HCT116 (cell line): ENCODE measurements around the gene MSLN. TPM values are rescaled to one million over a fixed set of nuclear protein-coding genes. Genes with fewer than 3 reads are reported as not detected.
A peak's percentile ranks its signal among the peaks of the same experiment; 100 is the strongest.

Experiments used
- ATAC-seq: fragments of 200-7000 bp; cut with Tn5 transposase; 2 replicates; pipeline ENCODE4 v1.9.1; 2020; ENCODE audit warnings: mild to moderate bottlenecking, moderate library complexity
- BruUV-seq: library from RNA; stranded (reverse); fragments of 400-500 nt; replicated peaks from 2 replicates; lab custom pipeline; 2021; lab: Mats Ljungman, UMichigan
- CTCF ChIA-PET: fragments of 300-600 bp; sonication (Branson Sonifier 250); formaldehyde crosslinking; loops from one replicate; lab custom pipeline; 2021; ENCODE audit warnings: antibody characterized with exemption; lab: Charles Lee
- POLR2A ChIA-PET: fragments of 300-600, 350-600 bp; sonication (Branson Sonifier 250); formaldehyde crosslinking; loops from one replicate; lab custom pipeline; 2021; ENCODE audit warnings: antibody characterized with exemption; lab: Charles Lee
- RAD21 ChIA-PET, 2 experiments: fragments of 300-600 bp; sonication (Branson Sonifier 250); formaldehyde crosslinking; loops; one replicate each; lab custom pipeline; 2023; ENCODE audit warnings: low total read pairs in 2 of 2; ENCODE audit not compliant: uncharacterized antibody in 2 of 2, unreplicated experiment in 2 of 2, low non-redundant PET in 1 of 2; lab: Charles Lee
- DNase-seq: peaks from one replicate; pipeline ENCODE4 v3.0.0-alpha.2; 2010; ENCODE audit warnings: low read depth, low spot score
- H2AFZ ChIP-seq: fragments of 200-600 bp; shearing (Covaris generic), sonication (generic); 2 replicates; pipeline ENCODE4 v1.6.1; 2017; ENCODE audit warnings: low read depth, mixed run types, mixed read lengths, antibody characterized with exemption, low read length; ENCODE audit not compliant: poor library complexity, severe bottlenecking
- H3K27ac ChIP-seq: 2 replicates; pipeline ENCODE4 v1.5.1; 2012; ENCODE audit warnings: low read depth, low read length
- H3K27me3 ChIP-seq: fragments of 200-600 bp; sonication (generic); 2 replicates; pipeline ENCODE4 v1.6.1; 2016; ENCODE audit warnings: mixed run types, low read length, mixed read lengths; ENCODE audit not compliant: insufficient read depth
- H3K36me3 ChIP-seq, 2 experiments: fragments of 200-500 bp in 1 of 2; fragments of 200-600 bp in 1 of 2; sonication (Bioruptor generic) in 1 of 2; sonication (generic) in 1 of 2; 2 replicates each; pipeline versions ENCODE4 v1.5.1 to v1.6.1; 2014 to 2016; ENCODE audit warnings: low read length in 2 of 2, inconsistent platforms in 1 of 2, mixed read lengths in 1 of 2, mixed run types in 1 of 2; ENCODE audit not compliant: insufficient read depth in 2 of 2, control insufficient read depth in 1 of 2
- H3K4me1 ChIP-seq, 2 experiments: fragments of 200-600 bp in 1 of 2; sonication (generic) in 1 of 2; 2 replicates each; pipeline versions ENCODE4 v1.5.1 to v1.6.1; 2012 to 2017; ENCODE audit warnings: low read length in 2 of 2, inconsistent platforms in 1 of 2, mild to moderate bottlenecking in 1 of 2, mixed read lengths in 1 of 2, mixed run types in 1 of 2, moderate library complexity in 1 of 2; ENCODE audit not compliant: insufficient read depth in 2 of 2, control insufficient read depth in 1 of 2
- H3K4me2 ChIP-seq: fragments of 200-600 bp; sonication (generic); 2 replicates; pipeline ENCODE4 v1.6.1; 2017; ENCODE audit warnings: mixed run types, low read length, mixed read lengths
- H3K4me3 ChIP-seq, 2 experiments: fragments of 200-600 bp in 1 of 2; sonication (generic) in 1 of 2; replicated peaks in 1 of 2; 2 replicates each; pipeline ENCODE4 v1.5.1; 2011 to 2016; ENCODE audit warnings: low read length in 2 of 2, control low read depth in 1 of 2, low read depth in 1 of 2, mild to moderate bottlenecking in 1 of 2, mixed read lengths in 1 of 2, mixed run types in 1 of 2
- H3K79me2 ChIP-seq: fragments of 200-600 bp; sonication (generic); 2 replicates; pipeline ENCODE4 v1.6.1; 2017; ENCODE audit warnings: mild to moderate bottlenecking, mixed run types, low read length, moderate library complexity, mixed read lengths; ENCODE audit not compliant: insufficient read depth
- H3K9ac ChIP-seq: fragments of 200-600 bp; sonication (generic); 2 replicates; pipeline ENCODE4 v1.6.1; 2016; ENCODE audit warnings: low read length, mixed read lengths
- H3K9me2 ChIP-seq: fragments of 200-600 bp; sonication (generic), shearing (Covaris generic); 2 replicates; pipeline ENCODE4 v1.6.1; 2017; ENCODE audit warnings: mixed run types, mild to moderate bottlenecking, moderate library complexity; ENCODE audit not compliant: insufficient read depth
- H3K9me3 ChIP-seq, 2 experiments: fragments of 200-500 bp in 1 of 2; fragments of 200-600 bp in 1 of 2; sonication (Bioruptor generic) in 1 of 2; sonication (generic) in 1 of 2; 2 replicates each; pipeline ENCODE4 v1.6.1; 2014 to 2017; ENCODE audit warnings: low read length in 2 of 2, mixed read lengths in 2 of 2, inconsistent platforms in 1 of 2, low read depth in 1 of 2, mild to moderate bottlenecking in 1 of 2, mixed run types in 1 of 2, moderate library complexity in 1 of 2; ENCODE audit not compliant: control insufficient read depth in 1 of 2, insufficient read depth in 1 of 2
- H4K20me1 ChIP-seq: fragments of 200-600 bp; sonication (generic), shearing (Covaris generic); 2 replicates; pipeline ENCODE4 v1.6.1; 2017; ENCODE audit warnings: mixed run types, mild to moderate bottlenecking, moderate library complexity; ENCODE audit not compliant: insufficient read depth
- CBX3 ChIP-seq: IDR thresholded peaks from 2 replicates; pipeline ENCODE4 v1.6.1; 2012; ENCODE audit warnings: low read depth
- CEBPB ChIP-seq: IDR thresholded peaks from 2 replicates; pipeline ENCODE4 v1.6.1; 2012; ENCODE audit warnings: low read depth
- CTCF ChIP-seq, 3 experiments: fragments of 200-600 bp in 1 of 3; sonication (generic) in 1 of 3; IDR thresholded peaks in 2 of 3; conservative IDR thresholded peaks in 1 of 3; 2 replicates each; pipeline ENCODE4 v1.5.1; 2012 to 2017; ENCODE audit warnings: low read depth in 2 of 3, low read length in 2 of 3, antibody characterized with exemption in 1 of 3, borderline replicate concordance in 1 of 3, control low read depth in 1 of 3, mild to moderate bottlenecking in 1 of 3, mixed read lengths in 1 of 3, mixed run types in 1 of 3, moderate library complexity in 1 of 3; ENCODE audit not compliant: insufficient read depth in 1 of 3
- EGR1 ChIP-seq: IDR thresholded peaks from 2 replicates; pipeline ENCODE4 v1.6.1; 2012; ENCODE audit warnings: low read depth
- ELF1 ChIP-seq: IDR thresholded peaks from 2 replicates; pipeline ENCODE4 v1.6.1; 2012; ENCODE audit warnings: low read depth, borderline replicate concordance
- POLR2A ChIP-seq: IDR thresholded peaks from 2 replicates; pipeline ENCODE4 v1.7.0; 2011; ENCODE audit warnings: borderline replicate concordance; ENCODE audit not compliant: insufficient read depth, insufficient read length; ENCODE audit errors: extremely low read depth
- POLR2AphosphoS5 ChIP-seq: IDR thresholded peaks from 2 replicates; pipeline ENCODE4 v1.6.1; 2011; ENCODE audit warnings: mild to moderate bottlenecking, low read depth, low read length, moderate library complexity
- RAD21 ChIP-seq: IDR thresholded peaks from 2 replicates; pipeline ENCODE4 v1.6.1; 2012; ENCODE audit warnings: low read depth, mild to moderate bottlenecking
- SIN3A ChIP-seq: IDR thresholded peaks from 2 replicates; pipeline ENCODE4 v1.6.1; 2012; ENCODE audit warnings: low read depth
- SP1 ChIP-seq: IDR thresholded peaks from 2 replicates; pipeline ENCODE4 v1.6.1; 2012; ENCODE audit warnings: low read depth
- SRF ChIP-seq: IDR thresholded peaks from 2 replicates; pipeline ENCODE4 v1.6.1; 2012; ENCODE audit warnings: low read depth
- YY1 ChIP-seq: IDR thresholded peaks from 2 replicates; pipeline ENCODE4 v1.6.1; 2011; ENCODE audit warnings: low read length, low read depth, moderate library complexity, mild to moderate bottlenecking; ENCODE audit not compliant: insufficient replicate concordance; ENCODE audit errors: extremely low read depth
- ZBTB33 ChIP-seq: IDR thresholded peaks from 2 replicates; pipeline ENCODE4 v1.6.1; 2011; ENCODE audit warnings: mild to moderate bottlenecking, low read length, moderate library complexity; ENCODE audit not compliant: insufficient replicate concordance; ENCODE audit errors: extremely low read depth
- ZFX ChIP-seq: fragments of 450-650 bp; IDR thresholded peaks from 2 replicates; pipeline ENCODE4 v1.6.1; 2017
- ZNF274 ChIP-seq: fragments of 200-500 bp; sonication (Bioruptor generic); IDR thresholded peaks from 2 replicates; pipeline ENCODE4 v1.6.1; 2014; ENCODE audit warnings: mild to moderate bottlenecking, low read depth, low read length, inconsistent platforms
- intact Hi-C: fragments of 100-400 bp; cut with micrococcal nuclease; formaldehyde crosslinking; loops from 2 replicates; pipeline ENCODE4 v1.10.0; 2022
- total RNA-seq: library from RNA; stranded (reverse); gene quantifications from one replicate; pipeline ENCODE4 v1.2.1, GENCODE V29; 2021; ENCODE audit not compliant: unreplicated experiment
- TF ChIP-seq, protein P1 (sequence below): IDR thresholded peaks from 2 replicates; pipeline ENCODE4 v1.6.1; 2012

Gene MSLN
- total RNA-seq, 1 experiment from 2014 or later: 40.9 TPM

GRCh38 chr16:732332-732731 lies 28.2 kb upstream of the MSLN start:
- H3K79me2 ChIP-seq: peaks cover 19% of the 10 kb centered on the region; the same call in 1 of the 2 replicates
- H3K27ac ChIP-seq: 0 out of 2 replicates have a peak overlapping the region, but pooled peaks have one; percentile 11
- H3K9me2 ChIP-seq: no peaks in the 10 kb centered on the region
- H3K4me3 ChIP-seq: no peak overlapping the region
- no peaks in the 10 kb centered on the region for H3K27me3 ChIP-seq
- intact Hi-C loops: no loop called here
- BruUV-seq: no TSS peak
- H3K36me3 ChIP-seq: peaks cover 6 to 13% of the 10 kb centered on the region in 2 experiments
- RAD21 ChIA-PET: interaction anchor here in 1 of 2 experiments (0.6 kb wide), 1 partner anchor 100 kb away, joined by 3 read pairs; no protein-coding TSS in a partner anchor
- POLR2A ChIA-PET: interaction anchor here (0.6 to 1.4 kb wide), 2 partner anchors 9 to 13 kb away, joined by 3 read pairs; partner anchors contain the start of gene CIAO3
- H3K9ac ChIP-seq: no peak overlapping the region
- H3K9me3 ChIP-seq: no peaks in the 10 kb centered on the region
- H3K4me1 ChIP-seq: peaks cover 0 to 14% of the 10 kb centered on the region in 2 experiments; a peak in 3 of 4 replicates
- no peak for ATAC-seq
- no peak for TF ChIP-seq YY1
- TF ChIP-seq ZBTB33: no peak
- no peak for TF ChIP-seq CBX3
- TF ChIP-seq EGR1: no peak
- no peak for TF ChIP-seq POLR2A
- no peak for TF ChIP-seq SRF
- TF ChIP-seq SP1: no peak
- no peak for TF ChIP-seq ZNF274
- TF ChIP-seq SIN3A: no peak
- TF ChIP-seq, protein P1, sequence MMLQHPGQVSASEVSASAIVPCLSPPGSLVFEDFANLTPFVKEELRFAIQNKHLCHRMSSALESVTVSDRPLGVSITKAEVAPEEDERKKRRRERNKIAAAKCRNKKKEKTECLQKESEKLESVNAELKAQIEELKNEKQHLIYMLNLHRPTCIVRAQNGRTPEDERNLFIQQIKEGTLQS: no peak
- TF ChIP-seq ELF1: no peak
- no peak for TF ChIP-seq CEBPB
- TF ChIP-seq ZFX: no peak
- TF ChIP-seq CTCF (IDR thresholded peaks at IDR 0.05 in 2 of 3, conservative IDR thresholded peaks at IDR 0.05 in 1 of 3; ENCODE audit: borderline replicate concordance in 1 of 3, insufficient read depth in 1 of 3, low read depth in 2 of 3, low read length in 2 of 3): no peak
- no peak for TF ChIP-seq POLR2AphosphoS5
- no peak for TF ChIP-seq RAD21
- TF ChIP-seq, all 23 proteins: peak for 0
- no peaks in the 10 kb centered on the region for H4K20me1 ChIP-seq
- CTCF ChIA-PET: no interaction called here
- H3K4me2 ChIP-seq: no peak overlapping the region
- no peak for DNase-seq
- H2AFZ ChIP-seq: no peak overlapping the region
